Measurements from ENCODE around the gene ATP1A3.

Gene ATP1A3

GRCh38 chr19:41927497-41928192, 66.4 kb downstream of the ATP1A3 start:
- no peak for DNase-seq

- DNase-seq, result no peak
Observed at GRCh38 chr19:41926763-41927496, 67.1 kb downstream of the ATP1A3 start.

- no peak for DNase-seq
Observed at GRCh38 chr19:41926028-41926762, 67.8 kb downstream of the ATP1A3 start.

DNA sequence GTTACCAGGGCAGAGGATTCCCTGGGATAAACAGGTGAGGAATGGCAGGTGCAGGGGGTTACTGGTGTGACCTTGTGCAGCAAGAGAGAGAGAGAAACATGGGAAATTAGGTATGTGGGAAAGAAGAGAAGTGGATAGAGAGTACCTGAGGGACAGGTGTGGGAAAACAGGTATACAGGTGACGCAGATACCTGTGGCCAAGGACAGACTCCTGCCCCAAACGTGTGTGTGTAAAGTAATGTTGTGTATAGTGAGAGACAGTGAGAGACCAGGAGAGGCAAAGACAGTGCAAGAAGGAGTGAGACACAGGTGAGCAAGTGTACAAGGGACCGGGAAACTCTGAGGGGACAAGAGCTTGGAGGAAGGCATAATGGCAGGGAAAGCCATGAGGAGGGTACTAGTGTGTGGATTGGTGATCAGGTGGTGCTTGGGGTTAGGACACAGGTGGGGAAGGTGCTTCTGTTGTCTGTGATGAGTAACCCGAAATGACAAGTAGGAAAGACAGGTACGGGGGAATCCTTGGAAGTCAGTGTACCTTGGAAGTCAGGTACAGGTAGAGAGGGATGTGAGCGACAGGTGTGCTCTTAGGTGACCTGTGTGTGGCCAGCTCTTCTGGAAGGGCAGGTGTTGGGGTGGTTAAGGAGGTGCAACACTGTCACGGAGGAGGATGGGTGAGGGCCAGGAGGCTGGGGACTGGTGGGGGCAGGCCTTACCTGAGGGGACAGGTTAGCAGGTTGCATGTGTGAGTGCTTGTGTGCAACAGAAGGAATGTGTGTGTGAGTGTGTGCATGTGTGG, 68.6 kb downstream of the ATP1A3 start:
- no peak for DNase-seq

DNA sequence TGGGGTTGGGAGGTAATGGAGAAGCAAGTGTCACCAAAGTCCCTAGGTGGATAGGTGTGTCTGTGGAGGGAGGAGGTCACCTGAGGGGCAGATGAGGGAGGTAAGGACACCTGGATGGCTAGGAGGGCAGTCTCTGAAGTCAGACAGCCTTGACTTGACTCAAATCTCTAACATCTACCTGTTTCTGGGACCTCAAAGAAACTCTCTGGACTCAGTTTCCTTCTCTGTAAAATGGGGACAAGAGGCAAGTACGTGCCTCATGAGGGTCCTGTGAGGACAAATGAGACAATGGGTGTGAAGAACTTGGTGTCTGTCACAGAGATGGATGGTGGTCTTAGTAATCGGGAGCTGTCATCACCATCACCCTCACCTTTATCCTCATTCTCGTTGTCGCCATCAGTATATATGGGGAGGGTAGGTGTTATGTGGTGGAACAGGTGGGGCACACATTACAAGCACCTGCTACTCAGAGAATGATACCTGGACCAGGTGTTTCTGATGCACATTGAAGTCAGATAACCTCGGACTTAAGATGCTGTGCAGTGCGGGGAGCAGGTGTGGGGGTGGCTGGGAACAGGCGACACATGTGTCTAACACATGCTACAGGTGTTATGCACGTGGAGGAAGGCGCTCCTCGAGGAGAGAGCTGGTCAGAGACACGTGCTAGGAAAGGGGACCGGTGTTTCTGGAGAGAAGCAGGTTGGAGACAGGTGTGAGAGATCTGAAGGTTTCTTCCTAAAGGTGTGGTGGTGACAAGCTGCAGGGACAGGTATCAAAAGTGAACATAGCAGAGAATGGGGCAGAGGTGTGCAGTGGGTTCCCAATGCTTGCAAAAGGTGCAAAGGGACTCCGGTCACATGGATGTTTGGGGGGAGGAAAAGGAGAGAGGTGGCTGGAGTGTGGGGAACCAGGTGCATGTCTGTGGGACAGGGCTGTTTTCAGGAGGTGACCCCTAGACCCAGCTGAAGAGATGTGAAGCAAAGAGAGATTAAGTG, 69.6 kb downstream of the ATP1A3 start:
- DNase-seq, result no peak

DNA sequence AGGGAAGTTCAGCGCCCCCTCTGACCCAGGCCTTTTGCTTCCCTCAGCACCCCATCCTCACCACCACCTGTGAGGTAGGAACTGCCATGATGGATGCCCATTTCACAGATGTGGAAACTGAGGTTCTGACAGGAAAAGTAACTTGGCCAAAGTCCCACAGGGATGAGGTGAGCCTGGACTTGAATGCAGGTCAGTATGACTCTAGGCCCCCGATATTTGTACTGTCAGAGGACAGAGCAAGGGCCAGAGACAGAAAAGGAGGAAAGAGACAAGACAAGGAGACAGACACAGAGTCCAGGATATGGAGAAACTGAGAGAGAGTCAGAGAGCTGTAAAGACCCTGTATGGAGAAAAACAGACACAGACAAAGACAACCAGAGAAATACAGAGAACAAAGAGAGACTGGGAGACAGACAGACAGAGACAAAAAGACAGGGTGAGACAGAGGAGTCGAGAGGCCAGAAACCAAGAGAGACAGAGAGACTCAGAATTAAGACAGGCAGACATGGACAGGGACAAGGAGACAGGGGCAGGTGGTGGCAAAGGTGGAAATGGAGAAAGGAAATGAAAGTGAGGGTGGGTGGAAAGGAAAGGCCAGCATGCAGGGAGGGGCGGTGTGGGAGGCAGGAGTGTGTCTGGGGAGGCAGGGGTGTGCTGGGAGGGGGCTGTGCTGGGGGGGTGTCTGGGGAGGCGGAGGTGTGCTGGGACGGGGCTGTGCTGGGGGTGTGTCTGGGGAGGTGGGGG, 70.8 kb downstream of the ATP1A3 start:
- no peak for DNase-seq

DNA sequence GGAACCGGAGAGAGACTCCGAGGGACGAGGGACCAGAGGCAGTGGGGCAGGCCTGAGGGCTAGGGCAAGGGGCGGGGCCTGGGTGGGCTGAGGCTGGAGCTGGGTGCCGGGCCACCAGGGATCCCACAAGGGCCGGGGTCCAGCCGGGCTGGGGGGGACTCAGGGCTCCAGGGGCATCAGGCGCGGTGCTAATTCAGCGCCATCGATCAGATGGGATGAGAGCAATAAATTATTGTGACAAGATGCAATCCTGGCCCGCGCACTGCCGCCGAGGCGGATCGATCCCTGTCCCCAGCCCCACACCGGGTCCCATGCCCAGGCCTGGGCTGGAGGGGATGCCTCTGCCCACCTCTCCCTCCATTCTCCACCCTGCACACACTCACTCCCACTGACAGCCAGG, 71.4 kb downstream of the ATP1A3 start:
- no peak for DNase-seq

DNA sequence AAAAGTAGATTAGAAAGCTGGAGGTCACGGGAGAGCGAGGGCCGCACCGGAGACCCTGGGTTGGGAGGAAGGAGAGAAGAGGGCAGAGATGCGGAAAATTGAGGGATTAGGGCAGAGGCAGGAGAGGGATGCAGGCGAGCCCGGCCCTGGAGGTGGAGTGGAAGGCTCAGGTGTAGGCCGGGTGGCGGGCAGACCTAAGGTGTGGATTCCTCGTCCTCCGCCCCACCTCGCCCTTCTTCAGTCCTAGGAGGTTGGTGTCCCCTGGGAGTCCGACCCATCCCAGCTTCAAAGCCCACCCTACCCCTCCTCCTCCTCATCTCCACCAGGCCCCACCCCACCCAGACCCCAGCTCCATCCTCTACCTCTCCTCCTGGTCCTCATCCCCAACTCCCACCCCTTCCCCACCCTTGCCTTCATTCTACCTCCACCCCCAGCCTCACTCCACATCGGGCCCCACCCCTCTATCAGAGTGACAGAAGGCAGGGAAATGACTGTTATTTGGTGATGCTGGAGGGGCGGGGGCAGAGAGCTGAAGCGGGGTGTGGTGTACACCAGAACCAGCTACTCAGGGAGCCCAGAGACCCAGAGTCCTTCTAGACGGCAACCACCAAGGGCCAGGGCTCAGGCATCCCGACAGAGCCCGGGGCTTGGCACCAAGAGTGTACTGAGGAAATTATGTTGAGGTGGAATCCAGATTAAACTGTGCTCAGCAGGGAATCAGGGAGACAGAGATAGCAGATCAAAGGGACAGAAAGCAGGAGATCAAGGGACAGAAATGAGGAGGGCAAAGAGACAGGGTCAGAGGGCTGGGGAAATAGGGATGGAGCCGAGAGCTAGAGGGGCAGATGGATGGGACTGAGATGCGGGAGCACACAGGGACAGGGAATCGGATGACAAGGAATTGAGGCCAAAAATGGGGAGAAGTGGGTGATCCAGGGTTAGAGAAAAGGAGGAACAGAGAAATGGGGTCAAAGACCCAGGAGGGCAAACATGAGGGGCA, 72.2 kb downstream of the ATP1A3 start:
- no peak for DNase-seq

- DNase-seq, result no peak
Observed at GRCh38 chr19:41920882-41921576, 73.0 kb downstream of the ATP1A3 start.

- DNase-seq, result no peak
Observed at GRCh38 chr19:41919948-41920712, 73.9 kb downstream of the ATP1A3 start.

DNA sequence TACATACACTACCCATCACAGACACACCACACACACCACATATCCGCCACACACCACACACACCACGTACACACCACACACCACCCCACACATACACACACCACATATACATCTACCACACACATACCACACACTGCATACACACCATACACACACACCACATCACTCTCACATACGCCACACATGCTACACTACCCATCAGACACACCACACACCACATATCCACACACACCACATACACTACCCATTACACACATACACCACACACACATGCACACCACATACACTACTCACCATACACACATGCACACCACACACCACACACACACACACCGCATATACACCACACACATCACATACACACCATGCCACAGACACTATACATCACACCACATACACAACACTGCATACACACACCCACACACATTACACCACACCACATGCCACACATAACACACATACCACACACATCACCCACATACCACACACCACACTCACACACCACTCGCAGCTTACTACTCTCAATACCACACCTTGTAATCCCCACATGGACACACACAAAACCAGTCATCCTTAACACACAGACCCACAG, 75.3 kb downstream of the ATP1A3 start:
- DNase-seq, result no peak

DNA sequence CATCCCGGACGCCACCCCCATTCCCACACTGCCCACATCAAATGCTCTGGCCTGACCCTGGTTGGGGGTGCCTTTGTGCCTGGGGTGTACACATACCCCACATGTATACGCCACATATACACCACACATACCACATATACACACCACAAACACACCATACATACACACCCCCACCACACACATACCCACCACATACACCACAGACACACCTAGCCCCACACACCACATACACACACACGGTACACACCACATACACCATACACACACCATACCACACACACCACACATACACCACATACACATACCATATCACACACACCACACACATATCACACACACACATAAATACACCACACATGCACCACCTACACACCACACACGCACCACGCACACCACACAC, 75.9 kb downstream of the ATP1A3 start:
- DNase-seq, result no peak

DNA sequence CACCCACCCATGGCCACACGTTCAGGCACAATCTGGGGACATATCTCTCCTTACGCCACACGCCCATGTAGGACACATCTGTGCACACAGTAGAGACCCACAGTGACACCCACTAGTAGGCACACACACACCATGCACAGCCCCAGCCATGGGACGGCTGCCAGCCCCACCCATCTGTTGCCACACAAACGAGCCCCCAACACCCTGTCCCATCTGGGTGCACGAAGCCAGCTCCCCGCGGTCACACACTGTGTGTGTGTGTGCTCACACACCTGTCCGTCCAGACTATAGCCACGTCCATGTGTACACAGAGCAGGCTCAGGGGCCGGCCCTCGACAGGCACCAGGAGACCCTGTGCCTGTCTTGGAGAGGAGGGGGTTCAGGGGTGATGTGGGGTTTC, 76.4 kb downstream of the ATP1A3 start:
- DNase-seq, result no peak

All from NCI-H2029 (cell line).